Astrocyte of the cerebellum (primary cell): ENCODE results near the gene CCNQ.

Experiments used
- DNase-seq: peaks from one replicate; pipeline ENCODE4 v3.0.0-alpha.2; 2011; ENCODE audit warnings: low read depth
- H3K4me3 ChIP-seq: 2 replicates; pipeline ENCODE4 v1.5.1; 2011; ENCODE audit warnings: mild to moderate bottlenecking, low read depth, low read length, moderate library complexity
- in situ Hi-C: cut with HindIII; loops from 2 replicates; pipeline ENCODE4 v1.10.0; 2017; ENCODE audit warnings: low sequenced_read_pairs
- TF ChIP-seq, protein P1 (sequence below): IDR thresholded peaks from 2 replicates; pipeline ENCODE4 v1.5.1; 2012; ENCODE audit warnings: low read length, low read depth, moderate library complexity, mild to moderate bottlenecking; ENCODE audit errors: missing control alignments

CCNQ gene

GRCh38 chrX:153585827-153586226, 13.1 kb downstream of the CCNQ start:
- TF ChIP-seq, protein P1, sequence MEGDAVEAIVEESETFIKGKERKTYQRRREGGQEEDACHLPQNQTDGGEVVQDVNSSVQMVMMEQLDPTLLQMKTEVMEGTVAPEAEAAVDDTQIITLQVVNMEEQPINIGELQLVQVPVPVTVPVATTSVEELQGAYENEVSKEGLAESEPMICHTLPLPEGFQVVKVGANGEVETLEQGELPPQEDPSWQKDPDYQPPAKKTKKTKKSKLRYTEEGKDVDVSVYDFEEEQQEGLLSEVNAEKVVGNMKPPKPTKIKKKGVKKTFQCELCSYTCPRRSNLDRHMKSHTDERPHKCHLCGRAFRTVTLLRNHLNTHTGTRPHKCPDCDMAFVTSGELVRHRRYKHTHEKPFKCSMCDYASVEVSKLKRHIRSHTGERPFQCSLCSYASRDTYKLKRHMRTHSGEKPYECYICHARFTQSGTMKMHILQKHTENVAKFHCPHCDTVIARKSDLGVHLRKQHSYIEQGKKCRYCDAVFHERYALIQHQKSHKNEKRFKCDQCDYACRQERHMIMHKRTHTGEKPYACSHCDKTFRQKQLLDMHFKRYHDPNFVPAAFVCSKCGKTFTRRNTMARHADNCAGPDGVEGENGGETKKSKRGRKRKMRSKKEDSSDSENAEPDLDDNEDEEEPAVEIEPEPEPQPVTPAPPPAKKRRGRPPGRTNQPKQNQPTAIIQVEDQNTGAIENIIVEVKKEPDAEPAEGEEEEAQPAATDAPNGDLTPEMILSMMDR, result no peak
- no peak overlapping the region for H3K4me3 ChIP-seq
- in situ Hi-C loops, result no loop called here
- DNase-seq, result no peak

- in situ Hi-C loops, result no loop called here
These were observed 15.5 kb downstream of the CCNQ start for GRCh38 chrX:153583433-153583832.

DNA sequence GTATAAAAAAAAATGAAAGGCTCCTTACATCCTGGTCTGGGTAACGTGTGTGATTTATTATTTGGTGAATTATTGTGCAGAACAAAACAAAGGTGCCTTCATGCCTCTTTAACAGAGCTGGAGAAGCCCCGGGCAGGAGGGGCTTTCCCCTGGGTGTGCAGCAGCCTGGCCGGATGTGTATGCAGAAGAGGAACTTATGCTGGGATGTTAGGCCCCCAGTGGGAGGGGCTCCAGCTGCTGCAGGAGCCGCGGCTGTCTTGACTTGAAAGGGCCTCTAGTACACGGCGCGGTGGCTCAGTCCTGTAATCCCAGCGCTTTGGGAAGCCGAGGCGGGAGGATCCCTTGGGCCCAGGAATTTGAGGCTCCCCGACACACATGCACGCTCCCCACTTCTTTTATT, 16.0 kb downstream of the CCNQ start:
- no peak overlapping the region for H3K4me3 ChIP-seq
- TF ChIP-seq, protein P1, result no peak

More at GRCh38 chrX:153583433-153583832, 15.5 kb downstream of the CCNQ start:
- DNase-seq, result no peak
- TF ChIP-seq, protein P1, result no peak
- H3K4me3 ChIP-seq, result no peak overlapping the region

DNA sequence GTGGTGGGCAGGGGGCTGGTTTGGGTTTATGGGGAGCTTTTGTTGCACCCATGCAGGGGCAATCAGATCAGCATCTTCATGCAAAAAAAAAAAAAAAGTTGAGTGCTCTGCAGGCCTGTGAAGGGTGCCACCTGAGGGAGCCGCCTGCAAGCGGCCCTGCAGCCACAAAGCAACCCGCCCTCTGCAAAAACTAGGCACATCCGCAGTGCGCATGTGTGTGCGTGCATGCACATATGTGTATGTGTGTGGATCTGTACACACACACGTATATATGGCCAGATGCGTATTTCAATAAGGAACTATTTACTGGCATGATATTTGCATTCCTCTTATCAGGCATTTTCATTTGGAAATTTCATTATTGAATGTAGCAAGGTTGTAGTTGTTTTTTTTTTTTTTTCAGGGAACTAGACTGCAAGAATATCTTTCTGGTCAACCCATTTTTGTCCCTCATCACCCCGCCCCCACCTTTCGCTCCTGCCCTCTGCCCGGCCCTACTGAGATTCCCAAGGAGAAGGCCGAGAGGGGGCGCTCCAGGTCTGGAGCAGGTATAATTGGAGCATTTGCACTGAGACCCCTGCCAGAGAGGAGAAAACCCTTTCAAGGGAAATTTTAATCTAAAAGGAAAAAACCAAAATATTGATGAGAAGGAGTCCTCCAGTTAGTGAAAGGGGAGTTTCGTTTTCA, 18.1 kb downstream of the CCNQ start:
- TF ChIP-seq, protein P1, result peak; percentile 12
- in situ Hi-C loops, result no loop called here
- no peak for DNase-seq

More for the DNA sequence above, 16.0 kb downstream of the CCNQ start:
- in situ Hi-C loops, result no loop called here
- no peak for DNase-seq

DNA sequence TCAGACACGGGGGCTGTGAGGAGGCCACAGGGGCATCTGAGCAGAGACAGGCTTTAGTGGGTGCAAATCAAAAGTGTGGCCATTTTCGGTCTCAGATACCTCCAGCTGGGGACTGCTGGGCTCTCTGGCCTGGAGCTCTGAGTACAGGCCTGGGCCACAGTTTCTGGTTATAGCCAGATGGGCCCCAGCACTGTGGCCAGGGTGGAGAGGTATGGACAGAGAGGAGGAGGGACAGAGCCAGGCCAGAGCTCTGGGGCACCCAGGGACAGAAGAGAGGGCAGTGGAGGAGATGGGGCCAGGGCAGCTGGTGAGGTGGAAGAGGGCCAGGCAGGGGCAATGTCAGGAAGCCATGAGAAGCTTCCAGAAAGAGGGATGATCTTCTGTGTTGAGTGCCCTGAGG, 20.1 kb downstream of the CCNQ start:
- DNase-seq, result no peak
- H3K4me3 ChIP-seq, result no peak overlapping the region
- TF ChIP-seq, protein P1, result no peak
- in situ Hi-C loops, result no loop called here

More for the DNA sequence above, 18.1 kb downstream of the CCNQ start:
- no peak overlapping the region for H3K4me3 ChIP-seq

- TF ChIP-seq, protein P1, result no peak
- no peak for DNase-seq
- in situ Hi-C loops, result no loop called here
- H3K4me3 ChIP-seq, result no peak overlapping the region
These were observed 20.6 kb downstream of the CCNQ start for GRCh38 chrX:153578200-153578835.
